Thyroid gland (tissue), 4 donors: Measurements from ENCODE around the gene ZNF665.
"Not testable (repeated sequence)": the region's sequence is repeated elsewhere in the genome, so short reads cannot be mapped to it uniquely, and the experiment has no call there.

Source experiments
- CTCF ChIP-seq, 6 experiments: fragments of 200-600 bp in 3 of 6; fragments of 450-650 bp in 3 of 6; sonication (generic) in 3 of 6; IDR thresholded peaks; one replicate each; pipeline ENCODE4 v1.5.1; 2016 to 2019; ENCODE audit warnings: antibody characterized with exemption in 6 of 6, mild to moderate bottlenecking in 2 of 6, inconsistent platforms in 1 of 6, moderate library complexity in 1 of 6
- POLR2A ChIP-seq, 2 donors: fragments of 450-650 bp; IDR thresholded peaks; one replicate each; pipeline ENCODE4 v1.6.1; 2017; ENCODE audit warnings: antibody characterized with exemption in 2 of 2, mild to moderate bottlenecking in 2 of 2, moderate library complexity in 1 of 2

- not testable (repeated sequence) for TF ChIP-seq POLR2A, CTCF (IDR thresholded peaks at IDR 0.05)
Measured at GRCh38 chr19:53222716-53223115, 29.6 kb upstream of the ZNF665 start.
